AG09319 (cell line): ENCODE measurements around the gene ITPK1.
A peak's percentile ranks its signal among the peaks of the same experiment; 100 is the strongest.

ENCODE experiments used
- DNase-seq: peaks from one replicate; pipeline ENCODE4 v3.0.0-alpha.2; 2010; ENCODE audit warnings: low read depth; ENCODE audit errors: extremely low read depth
- TF ChIP-seq, protein P1 (sequence below): IDR thresholded peaks from 2 replicates; pipeline ENCODE4 v1.5.1; 2011; ENCODE audit warnings: low read depth, mild to moderate bottlenecking, inconsistent platforms, low read length, moderate library complexity

Gene ITPK1

DNA sequence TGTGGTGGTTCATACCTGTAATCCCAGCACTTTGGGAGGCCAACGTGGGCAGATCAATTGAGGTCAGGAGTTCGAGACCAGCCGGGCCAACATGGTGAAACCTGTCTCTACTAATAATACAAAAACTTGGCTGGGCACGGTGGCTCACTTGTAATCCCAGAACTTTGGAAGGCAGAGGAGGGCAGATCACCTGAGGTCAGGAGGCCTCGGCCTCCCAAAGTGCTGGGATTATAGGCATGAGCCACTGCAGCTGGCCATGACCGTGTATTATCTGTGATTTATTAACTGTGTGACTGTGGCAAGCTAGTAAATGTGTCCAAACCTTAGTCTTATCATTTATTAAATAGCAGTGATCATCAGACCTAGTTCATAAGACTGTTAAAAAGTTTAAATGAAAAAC, 7.1 kb upstream of the ITPK1 start:
- no peak for DNase-seq
- TF ChIP-seq, protein P1, sequence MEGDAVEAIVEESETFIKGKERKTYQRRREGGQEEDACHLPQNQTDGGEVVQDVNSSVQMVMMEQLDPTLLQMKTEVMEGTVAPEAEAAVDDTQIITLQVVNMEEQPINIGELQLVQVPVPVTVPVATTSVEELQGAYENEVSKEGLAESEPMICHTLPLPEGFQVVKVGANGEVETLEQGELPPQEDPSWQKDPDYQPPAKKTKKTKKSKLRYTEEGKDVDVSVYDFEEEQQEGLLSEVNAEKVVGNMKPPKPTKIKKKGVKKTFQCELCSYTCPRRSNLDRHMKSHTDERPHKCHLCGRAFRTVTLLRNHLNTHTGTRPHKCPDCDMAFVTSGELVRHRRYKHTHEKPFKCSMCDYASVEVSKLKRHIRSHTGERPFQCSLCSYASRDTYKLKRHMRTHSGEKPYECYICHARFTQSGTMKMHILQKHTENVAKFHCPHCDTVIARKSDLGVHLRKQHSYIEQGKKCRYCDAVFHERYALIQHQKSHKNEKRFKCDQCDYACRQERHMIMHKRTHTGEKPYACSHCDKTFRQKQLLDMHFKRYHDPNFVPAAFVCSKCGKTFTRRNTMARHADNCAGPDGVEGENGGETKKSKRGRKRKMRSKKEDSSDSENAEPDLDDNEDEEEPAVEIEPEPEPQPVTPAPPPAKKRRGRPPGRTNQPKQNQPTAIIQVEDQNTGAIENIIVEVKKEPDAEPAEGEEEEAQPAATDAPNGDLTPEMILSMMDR: no peak

DNA sequence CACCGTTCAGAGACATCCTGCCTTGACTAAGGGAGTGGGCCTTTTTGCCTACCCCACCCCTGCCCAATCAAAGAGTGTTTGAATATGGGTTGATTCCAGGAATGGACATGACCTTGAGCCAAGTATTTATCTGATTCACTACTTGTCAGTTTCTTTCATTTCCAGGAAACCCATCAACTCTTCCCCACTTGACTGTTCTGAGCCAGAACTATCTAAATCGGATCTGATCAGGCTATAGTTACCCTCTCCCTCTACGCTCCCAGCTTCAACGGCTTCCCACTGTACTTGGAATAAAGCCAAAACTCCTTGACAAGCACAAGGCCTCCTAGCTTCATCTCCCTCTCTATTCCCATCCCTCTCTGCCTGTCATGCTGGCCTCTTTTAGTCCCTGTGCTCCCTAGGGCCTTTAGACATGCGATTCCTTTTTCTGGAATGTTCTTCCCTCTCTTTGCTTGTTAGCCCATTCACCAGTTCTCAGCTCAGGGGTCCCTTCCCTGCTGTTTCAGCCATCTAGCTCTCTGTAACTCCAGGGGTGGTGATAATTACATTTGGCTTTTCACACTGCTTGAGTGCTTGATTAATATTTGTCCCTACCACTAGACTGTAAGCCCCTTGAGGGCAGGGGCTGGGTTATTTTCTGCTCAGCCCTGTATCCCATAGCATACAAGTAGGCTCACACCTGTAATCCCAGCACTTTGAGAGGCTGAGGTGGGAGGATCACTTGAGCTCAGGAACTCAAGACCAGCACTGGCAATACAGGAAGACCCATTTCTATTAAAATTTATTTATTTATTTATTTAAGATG, 5.5 kb upstream of the ITPK1 start:
- TF ChIP-seq, protein P1: no peak
- no peak for DNase-seq

DNA sequence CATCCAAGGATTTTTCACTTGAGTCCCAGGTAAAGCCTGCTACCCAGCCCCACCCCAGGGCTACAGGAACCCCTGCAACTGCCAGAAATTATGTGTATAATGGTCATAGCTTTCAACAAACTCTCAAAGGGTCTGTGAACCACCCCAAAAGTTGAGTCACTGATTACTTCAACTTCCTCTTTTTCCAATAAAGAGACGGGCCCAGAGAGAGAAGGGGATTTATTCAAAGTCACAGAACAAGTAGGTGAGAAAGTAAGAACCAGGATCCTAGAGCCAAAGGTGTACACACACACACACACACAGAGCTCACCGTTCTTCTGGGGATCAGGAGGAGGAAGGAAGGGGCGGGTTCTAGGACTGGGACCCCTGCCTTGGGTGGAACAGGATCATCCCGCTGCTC, 4.8 kb upstream of the ITPK1 start:
- DNase-seq: no peak
- TF ChIP-seq, protein P1: no peak

DNA sequence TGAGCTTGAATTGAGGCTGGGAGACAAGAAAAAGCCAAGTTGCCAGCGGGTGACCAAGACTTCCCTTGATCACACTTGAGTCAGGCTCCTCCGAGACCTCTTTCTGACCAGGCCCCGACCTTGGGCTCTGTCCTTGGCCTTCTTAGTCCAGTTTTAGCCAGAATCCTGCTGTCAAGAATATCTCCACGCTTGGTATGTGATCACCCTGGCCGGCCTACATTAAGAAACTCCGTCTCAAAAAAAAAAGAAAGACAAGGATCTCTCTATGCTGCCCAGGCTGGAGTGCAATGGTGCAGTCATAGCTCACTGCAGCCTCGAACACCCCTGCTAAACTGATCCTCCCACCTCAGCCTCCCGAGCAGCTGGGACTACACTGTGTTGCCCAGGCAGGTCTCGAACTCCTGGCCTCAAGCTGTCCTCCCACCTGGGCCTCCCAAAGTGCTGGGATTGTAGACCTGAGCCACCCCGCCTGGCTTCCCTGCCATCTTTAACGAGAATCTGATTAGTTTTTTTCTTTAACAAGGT, 1.0 kb upstream of the ITPK1 start:
- DNase-seq: no peak
- TF ChIP-seq, protein P1: no peak

DNA sequence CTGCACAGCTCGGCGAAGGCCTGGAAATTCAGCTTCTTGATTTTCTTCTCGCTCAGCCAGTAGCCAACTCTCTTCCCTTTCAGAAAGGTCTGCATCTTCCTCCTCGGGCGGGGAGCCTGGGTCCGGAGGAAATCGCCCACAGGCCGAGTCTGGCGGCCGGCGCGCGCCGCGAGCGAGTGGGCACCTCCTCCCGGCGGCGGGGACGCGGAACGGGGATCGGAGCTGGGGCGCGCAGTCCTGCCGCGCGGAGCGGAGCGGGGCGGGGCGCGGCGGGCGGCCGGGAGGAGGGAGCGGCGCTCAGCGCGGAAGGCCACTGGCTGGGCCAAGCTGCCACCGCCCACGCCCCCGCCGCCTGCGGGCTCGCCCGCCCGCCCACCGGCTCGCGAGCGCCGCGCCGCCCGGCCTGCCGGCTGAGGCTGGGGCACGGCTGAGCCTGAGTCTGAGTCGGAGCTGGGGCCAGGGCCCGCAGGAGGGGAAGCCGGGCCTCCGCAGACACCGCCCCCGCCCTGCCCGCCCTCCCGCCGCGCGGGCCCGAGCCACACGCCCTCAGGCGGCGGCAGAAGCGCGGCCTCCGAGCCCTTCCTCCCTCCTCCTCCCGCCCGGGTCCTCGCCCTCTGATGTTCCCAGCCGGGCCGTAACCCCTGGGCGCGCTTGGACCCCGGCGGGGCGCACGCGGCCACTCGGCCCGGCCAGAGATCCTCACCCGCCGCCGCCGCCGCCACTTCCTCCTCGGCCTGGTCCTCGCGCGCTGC, 480 bp downstream of the ITPK1 start:
- TF ChIP-seq, protein P1: no peak
- DNase-seq: peak; percentile 61

DNA sequence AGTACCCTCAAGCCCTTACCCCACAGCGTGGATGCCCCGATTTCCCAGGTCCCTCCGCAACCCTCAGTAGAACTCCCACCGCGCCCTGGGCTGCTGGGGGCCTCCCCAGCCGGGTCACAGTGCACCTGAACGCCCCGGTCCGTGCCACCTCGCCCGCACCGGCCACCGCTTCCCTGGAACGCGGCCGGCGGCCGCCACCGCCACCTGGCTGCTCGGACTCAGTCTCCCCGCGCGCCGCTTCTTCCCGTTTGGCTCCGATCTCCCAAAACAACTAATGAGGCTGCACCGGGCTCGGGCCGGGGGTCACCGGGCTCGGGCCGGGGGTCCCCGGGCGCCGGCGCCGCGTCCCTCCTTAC, 1.0 kb downstream of the ITPK1 start:
- TF ChIP-seq, protein P1: no peak
- no peak for DNase-seq
